HEK293T (cell line): ENCODE data around the gene AGAP1.

ENCODE experiments used
- CTCF ChIA-PET: fragments of 350-600 bp; formaldehyde crosslinking; extraction: SDS; loops from one replicate; lab custom pipeline; 2021; ENCODE audit warnings: antibody characterized with exemption, inconsistent platforms; lab: Yijun Ruan, JAX
- POLR2A ChIA-PET: fragments of 350-600 bp; formaldehyde crosslinking; extraction: SDS; loops from one replicate; lab custom pipeline; 2020; ENCODE audit warnings: antibody characterized with exemption, inconsistent platforms; lab: Yijun Ruan, JAX
- DNase-seq: peaks from one replicate; pipeline ENCODE4 v3.0.0; 2012; ENCODE audit warnings: mixed read lengths; ENCODE audit errors: extremely low spot score
- ARNT ChIP-seq: fragments of 450-650 bp; IDR thresholded peaks from 2 replicates; pipeline ENCODE4 v1.6.1; 2017; ENCODE audit warnings: mild to moderate bottlenecking
- BHLHE40 ChIP-seq: fragments of 450-650 bp; IDR thresholded peaks from 2 replicates; pipeline ENCODE4 v1.6.1; 2016; ENCODE audit warnings: mild to moderate bottlenecking, moderate library complexity, borderline replicate concordance
- CTBP1 ChIP-seq: fragments of 450-650 bp; IDR thresholded peaks from 2 replicates; pipeline ENCODE4 v1.6.1; 2016; ENCODE audit warnings: borderline replicate concordance
- ELF4 ChIP-seq: fragments of 450-650 bp; IDR thresholded peaks from 2 replicates; pipeline ENCODE4 v1.6.1; 2017; ENCODE audit warnings: antibody characterized with exemption
- FOXA1 ChIP-seq: fragments of 450-650 bp; IDR thresholded peaks from 2 replicates; pipeline ENCODE4 v1.6.1; 2016; ENCODE audit warnings: mild to moderate bottlenecking
- FOXK2 ChIP-seq: fragments of 450-650 bp; IDR thresholded peaks from 2 replicates; pipeline ENCODE4 v1.6.1; 2016; ENCODE audit warnings: mild to moderate bottlenecking
- FOXM1 ChIP-seq: fragments of 450-650 bp; IDR thresholded peaks from 2 replicates; pipeline ENCODE4 v1.6.1; 2017; ENCODE audit warnings: mild to moderate bottlenecking, borderline replicate concordance
- HDGF ChIP-seq: fragments of 450-650 bp; IDR thresholded peaks from 2 replicates; pipeline ENCODE4 v1.6.1; 2017; ENCODE audit warnings: antibody characterized with exemption, borderline replicate concordance
- L3MBTL2 ChIP-seq: fragments of 450-650 bp; conservative IDR thresholded peaks from 2 replicates; pipeline ENCODE4 v1.6.1; 2016; ENCODE audit warnings: mild to moderate bottlenecking
- LEF1 ChIP-seq: fragments of 450-650 bp; IDR thresholded peaks from 2 replicates; pipeline ENCODE4 v1.6.1; 2017; ENCODE audit warnings: mild to moderate bottlenecking, borderline replicate concordance
- NFRKB ChIP-seq: fragments of 450-650 bp; IDR thresholded peaks from 2 replicates; pipeline ENCODE4 v1.6.1; 2016; ENCODE audit warnings: mild to moderate bottlenecking, moderate library complexity
- SP1 ChIP-seq: fragments of 450-650 bp; IDR thresholded peaks from 2 replicates; pipeline ENCODE4 v1.6.1; 2017
- SUZ12 ChIP-seq: fragments of 450-650 bp; IDR thresholded peaks from 2 replicates; pipeline ENCODE4 v1.6.1; 2016; ENCODE audit warnings: mild to moderate bottlenecking
- TARDBP ChIP-seq: fragments of 450-650 bp; IDR thresholded peaks from 2 replicates; pipeline ENCODE4 v1.6.1; 2016
- ZNF384 ChIP-seq: fragments of 450-650 bp; IDR thresholded peaks from 2 replicates; pipeline ENCODE4 v1.6.1; 2016
- TF ChIP-seq, protein P1 (sequence below): fragments of 450-650 bp; IDR thresholded peaks from 2 replicates; pipeline ENCODE4 v1.6.1; 2016

The AGAP1 gene

DNA sequence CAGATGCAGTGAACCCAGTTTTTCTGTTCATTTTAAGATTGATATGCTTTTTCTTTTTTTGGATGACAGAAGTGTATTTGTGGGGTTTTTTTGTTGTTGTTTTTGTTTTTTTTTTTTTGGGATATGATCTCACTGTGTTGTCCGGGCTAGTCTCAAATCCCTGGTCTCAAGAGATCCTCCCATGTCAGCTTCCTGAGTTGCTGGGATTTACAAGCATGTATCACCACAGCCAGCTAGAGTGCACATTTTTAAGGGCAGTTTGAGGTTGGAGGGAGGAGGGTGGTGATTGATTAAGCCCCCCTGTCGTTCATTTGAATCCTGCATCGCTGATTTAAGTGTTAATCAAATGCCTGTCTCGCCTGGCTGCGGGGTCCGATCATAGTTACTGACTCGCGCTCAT lies 485.2 kb downstream of the AGAP1 start:
- ChIA-PET CTCF (no interaction called here), POLR2A (no interaction called here)
- TF ChIP-seq HDGF (no peak), BHLHE40 (no peak), FOXK2 (no peak), TARDBP (no peak), CTBP1 (no peak), FOXM1 (no peak), LEF1 (no peak), ELF4 (no peak), ZNF384 (no peak), SUZ12 (no peak), ARNT (no peak), NFRKB (no peak), SP1 (no peak), FOXA1 (no peak), L3MBTL2 (no peak)
- TF ChIP-seq, protein P1, sequence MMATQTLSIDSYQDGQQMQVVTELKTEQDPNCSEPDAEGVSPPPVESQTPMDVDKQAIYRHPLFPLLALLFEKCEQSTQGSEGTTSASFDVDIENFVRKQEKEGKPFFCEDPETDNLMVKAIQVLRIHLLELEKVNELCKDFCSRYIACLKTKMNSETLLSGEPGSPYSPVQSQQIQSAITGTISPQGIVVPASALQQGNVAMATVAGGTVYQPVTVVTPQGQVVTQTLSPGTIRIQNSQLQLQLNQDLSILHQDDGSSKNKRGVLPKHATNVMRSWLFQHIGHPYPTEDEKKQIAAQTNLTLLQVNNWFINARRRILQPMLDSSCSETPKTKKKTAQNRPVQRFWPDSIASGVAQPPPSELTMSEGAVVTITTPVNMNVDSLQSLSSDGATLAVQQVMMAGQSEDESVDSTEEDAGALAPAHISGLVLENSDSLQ = no peak
- DNase-seq = no peak

DNA sequence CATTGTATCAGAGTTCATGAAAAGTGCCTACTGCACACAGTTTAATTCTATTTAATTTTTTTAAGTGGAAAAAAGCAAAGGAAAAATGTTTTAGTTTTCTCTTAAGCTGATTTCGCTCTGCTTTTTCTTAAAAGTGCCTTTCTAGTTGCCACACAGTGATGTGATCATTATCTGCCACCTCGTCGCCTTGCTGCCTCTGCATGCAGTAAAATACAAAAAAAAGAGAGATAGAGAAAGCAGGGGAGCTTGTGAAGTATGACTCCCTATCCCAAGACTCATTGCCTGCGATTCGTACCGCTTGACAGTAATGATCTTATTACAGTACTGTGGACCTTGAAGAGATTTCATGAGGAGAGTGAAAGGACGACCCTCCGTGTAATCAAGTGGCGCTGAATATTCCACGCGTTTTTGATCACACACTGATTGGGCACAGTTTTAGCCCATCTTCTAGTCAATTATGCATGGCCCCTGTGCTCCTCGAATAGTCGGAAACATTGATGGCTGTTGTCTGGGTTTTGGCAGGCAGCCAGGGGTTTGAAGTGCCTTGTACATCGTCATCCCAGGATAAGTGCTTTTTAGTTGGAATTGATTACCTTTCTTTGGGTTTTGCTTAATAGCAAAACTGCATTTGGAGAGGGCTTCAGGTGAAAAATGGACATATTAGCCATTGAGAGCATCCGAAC lies 486.1 kb downstream of the AGAP1 start:
- POLR2A ChIA-PET = no interaction called here
- no peak for DNase-seq
- TF ChIP-seq LEF1 = no peak
- no peak for TF ChIP-seq SP1
- TF ChIP-seq FOXA1 = no peak
- TF ChIP-seq FOXM1 = no peak
- no peak for TF ChIP-seq SUZ12
- no peak for TF ChIP-seq BHLHE40
- TF ChIP-seq NFRKB = no peak
- TF ChIP-seq L3MBTL2 = no peak
- TF ChIP-seq TARDBP = no peak
- TF ChIP-seq HDGF = no peak
- no peak for TF ChIP-seq ZNF384
- no peak for TF ChIP-seq CTBP1
- no peak for TF ChIP-seq FOXK2
- no peak for TF ChIP-seq ELF4
- CTCF ChIA-PET = no interaction called here

DNA sequence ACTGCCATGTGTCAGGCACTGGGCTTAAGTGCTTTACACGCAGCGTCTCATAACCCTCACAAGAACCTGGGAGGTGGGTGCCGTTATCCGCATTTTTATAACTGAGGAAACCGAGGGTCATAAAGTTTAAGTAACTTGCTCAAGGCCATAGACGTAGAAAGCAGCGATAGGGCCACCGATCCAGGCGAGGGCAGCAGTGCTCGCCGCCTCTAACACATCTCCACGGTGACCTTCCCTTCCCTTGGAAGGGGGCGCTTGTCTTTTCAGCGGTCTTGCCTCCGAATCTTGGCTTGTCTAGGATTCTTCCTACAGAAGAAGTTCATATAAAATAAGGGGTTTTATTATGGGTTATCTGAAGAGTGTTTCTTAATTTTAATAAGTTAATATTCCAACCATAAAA lies 487.8 kb downstream of the AGAP1 start:
- no peak for DNase-seq
- ChIA-PET CTCF (no interaction called here), POLR2A (no interaction called here)
- no peak for TF ChIP-seq TARDBP
- TF ChIP-seq, protein P1 = no peak
- no peak for TF ChIP-seq ARNT
- no peak for TF ChIP-seq NFRKB
- no peak for TF ChIP-seq SP1
- no peak for TF ChIP-seq L3MBTL2
- no peak for TF ChIP-seq BHLHE40
- no peak for TF ChIP-seq FOXM1
- no peak for TF ChIP-seq HDGF
- TF ChIP-seq CTBP1 = no peak
- no peak for TF ChIP-seq ELF4
- TF ChIP-seq ZNF384 = no peak
- no peak for TF ChIP-seq FOXK2
- TF ChIP-seq SUZ12 = no peak
- no peak for TF ChIP-seq LEF1
- TF ChIP-seq FOXA1 = no peak

DNA sequence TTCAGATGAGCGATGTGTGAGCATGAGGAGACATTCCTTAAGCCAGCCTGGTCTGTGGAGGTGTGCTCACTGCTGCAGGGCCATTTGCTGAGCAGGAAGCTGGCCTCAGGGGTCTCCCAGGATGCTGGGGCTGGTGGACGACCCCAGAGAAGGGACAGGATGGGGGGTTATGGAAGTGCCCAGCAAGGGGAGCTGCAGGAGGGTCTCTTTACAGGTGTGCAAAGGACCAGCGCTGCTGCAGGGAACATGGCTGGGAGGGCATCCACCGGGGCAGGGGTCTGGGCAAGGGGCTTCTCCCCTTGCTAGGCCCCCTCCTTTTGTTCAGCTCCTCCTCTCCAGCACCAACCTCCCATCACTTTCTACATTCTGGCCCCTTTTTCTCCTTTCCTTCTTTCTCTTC lies 489.2 kb downstream of the AGAP1 start:
- POLR2A ChIA-PET = no interaction called here
- TF ChIP-seq FOXM1 (no peak), BHLHE40 (no peak), ARNT (no peak), FOXA1 (no peak), L3MBTL2 (no peak), ELF4 (no peak), LEF1 (no peak), SP1 (no peak), HDGF (no peak)
- TF ChIP-seq, protein P1 = no peak
- no peak for DNase-seq
- CTCF ChIA-PET = no interaction called here

DNA sequence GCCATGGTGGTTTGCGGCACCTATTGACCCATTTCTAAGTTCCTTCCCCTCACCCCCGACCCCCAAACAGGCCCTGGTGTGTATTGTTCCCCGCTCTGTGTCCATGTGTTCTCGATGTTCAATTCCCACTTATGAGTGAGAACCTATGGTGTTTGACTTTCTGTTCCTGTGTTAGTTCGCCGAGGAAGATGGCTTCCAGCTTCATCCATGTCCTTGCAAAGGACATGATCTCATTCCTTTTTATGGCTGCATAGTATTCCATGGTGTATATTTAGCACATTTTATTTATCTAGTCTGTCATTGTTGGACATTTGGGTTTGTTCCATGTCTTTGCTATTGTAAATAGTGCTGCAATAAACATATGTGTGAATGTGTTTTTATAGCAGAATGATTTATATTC lies 490.7 kb downstream of the AGAP1 start:
- POLR2A ChIA-PET = no interaction called here
- no peak for DNase-seq
- no peak for TF ChIP-seq SP1
- TF ChIP-seq TARDBP = no peak
- CTCF ChIA-PET = no interaction called here

DNA sequence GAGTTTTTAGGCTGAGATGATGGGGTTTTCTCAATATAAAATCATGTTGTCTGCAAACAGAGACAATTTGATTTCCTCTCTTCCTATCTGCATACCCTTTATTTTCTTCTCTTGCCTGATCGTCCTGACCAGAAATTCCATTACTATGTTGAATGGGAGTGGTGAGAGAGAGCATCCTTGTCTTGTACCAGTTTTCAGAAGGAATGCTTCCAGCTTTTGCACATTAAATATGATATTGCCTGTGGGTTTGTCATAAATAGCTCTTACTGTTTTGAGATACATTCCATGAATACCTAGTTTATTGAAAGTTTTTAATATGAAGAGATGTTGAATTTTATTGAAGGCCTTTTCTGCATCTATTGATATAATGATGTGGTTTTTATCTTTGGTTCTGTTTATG lies 492.5 kb downstream of the AGAP1 start:
- POLR2A ChIA-PET = no interaction called here
- DNase-seq = no peak
- CTCF ChIA-PET = no interaction called here
- TF ChIP-seq FOXA1 (no peak), ELF4 (no peak), ZNF384 (no peak), BHLHE40 (no peak), LEF1 (no peak), NFRKB (no peak), CTBP1 (no peak)
- TF ChIP-seq, protein P1 = no peak
